ENCODE results near the gene TXNDC12.
A peak's percentile ranks its signal among the peaks of the same experiment; 100 is the strongest.
"Not testable (repeated sequence)": the region's sequence is repeated elsewhere in the genome, so short reads cannot be mapped to it uniquely, and the experiment has no call there.

Gene TXNDC12

DNA sequence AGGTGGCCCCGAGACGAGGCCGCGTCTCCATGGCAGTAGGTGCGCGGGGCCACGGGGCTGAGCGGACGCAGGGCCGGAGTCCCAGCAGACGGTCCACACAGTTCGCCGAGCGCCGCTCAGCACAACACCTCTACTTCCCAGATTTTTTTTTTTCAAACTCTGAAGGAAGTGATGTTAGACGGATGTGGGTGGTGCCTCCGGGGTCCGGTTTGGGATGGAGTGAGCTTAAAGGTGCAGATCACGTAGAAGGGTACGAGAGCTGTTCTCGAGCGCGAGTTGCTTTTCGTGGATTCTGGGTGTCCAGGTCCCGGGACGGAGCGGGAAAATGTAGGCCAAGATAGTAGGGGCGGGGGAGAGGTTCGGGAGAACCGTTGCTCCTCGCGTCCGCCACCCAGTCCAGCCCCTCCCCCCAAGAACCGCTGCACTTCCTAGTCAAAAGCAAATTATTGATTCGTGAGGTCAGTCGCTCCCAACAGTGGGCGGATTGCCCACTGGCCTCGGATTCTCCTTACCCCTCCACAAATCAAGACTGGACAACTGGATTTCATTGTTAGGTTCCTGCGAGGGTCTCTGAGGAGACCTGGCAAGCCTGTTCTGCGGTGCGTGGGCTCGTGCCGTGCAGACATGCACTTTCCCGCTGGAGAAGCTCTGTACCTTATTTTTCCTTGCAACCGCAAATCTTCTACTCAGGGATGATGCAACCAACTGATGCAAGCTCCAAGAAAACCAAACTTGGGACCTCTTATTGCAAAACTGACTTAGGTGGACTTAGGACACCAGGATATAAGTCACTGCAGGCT lies at the start of gene TXNDC12:
TXNDC12 (minus strand) TSS at position 126 of the 800 bp plus-strand sequence; CDS start at position 31, 95 bp downstream.
- DNase-seq (ENCODE audit: low read depth in 4 of 4, low spot score in 1 of 4) = peak; percentile 31 to 64 (median 40)

DNA sequence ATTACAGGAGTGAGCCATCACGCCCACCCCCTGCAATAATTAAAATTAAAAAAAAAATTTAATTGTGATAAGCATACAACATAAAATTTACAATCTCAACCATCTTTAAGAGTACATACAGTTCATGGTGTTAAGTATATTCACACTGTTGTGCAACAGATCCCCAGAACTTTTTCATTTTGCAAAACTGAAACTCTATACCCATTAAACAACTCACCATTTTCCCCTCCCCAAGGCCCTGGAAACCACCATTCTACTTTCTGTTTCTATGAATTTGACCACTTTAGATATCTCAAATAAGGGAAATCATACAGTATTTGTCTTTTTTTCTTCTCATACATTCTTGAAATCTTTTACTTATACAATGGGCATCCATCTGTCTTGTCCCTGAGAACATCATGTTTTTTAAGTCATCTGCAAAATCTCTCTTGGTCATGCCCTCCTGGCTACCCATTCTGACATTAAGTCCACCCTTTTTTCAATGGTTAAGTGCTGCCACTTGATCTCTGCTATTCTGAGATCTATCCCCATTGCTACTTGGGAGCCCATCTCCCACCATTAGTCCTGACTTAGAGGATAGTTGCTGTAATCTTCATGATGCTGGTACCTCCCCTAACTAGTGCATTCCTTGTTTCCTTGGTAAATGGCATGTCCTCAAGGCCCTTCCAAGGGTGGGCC lies 47.5 kb upstream of the TXNDC12 start:
- no peak for DNase-seq (ENCODE audit: low read depth in 4 of 4, low spot score in 1 of 4)

DNA sequence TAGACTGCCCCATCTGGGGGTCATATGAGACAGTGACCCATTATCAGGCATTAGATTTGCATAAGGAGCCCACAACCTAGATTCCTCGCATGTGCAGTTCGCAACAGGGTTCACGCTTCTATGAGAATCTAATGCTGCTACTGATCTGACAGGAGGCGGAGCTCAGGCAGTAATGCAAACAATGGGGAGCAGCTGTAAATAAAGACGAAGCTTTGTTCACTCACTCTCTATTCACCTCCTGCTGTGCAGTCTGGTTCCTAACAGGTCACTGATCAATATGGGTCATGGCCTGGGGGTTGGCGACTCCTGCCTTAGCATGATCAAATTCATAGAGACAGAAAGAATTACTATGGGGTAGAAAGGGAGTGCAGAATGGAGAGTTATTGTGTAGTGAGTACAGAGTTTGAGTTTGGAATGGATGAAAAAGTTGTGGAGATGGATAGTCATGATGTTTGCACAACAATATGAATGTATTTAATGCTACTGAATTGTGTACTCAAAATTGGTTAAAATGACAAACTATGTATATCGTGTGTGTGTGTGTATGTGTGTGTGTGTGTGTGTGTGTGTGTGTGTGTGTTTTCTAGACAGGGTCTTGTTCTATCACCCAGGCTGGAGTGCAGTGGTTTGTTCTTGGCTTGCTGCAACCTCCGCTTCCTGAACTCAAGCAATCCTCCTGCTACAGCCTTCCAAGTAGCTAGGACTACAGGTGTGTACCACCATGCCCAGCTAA lies 43.3 kb upstream of the TXNDC12 start:
- no peak for DNase-seq (ENCODE audit: low read depth in 4 of 4, low spot score in 1 of 4)

DNA sequence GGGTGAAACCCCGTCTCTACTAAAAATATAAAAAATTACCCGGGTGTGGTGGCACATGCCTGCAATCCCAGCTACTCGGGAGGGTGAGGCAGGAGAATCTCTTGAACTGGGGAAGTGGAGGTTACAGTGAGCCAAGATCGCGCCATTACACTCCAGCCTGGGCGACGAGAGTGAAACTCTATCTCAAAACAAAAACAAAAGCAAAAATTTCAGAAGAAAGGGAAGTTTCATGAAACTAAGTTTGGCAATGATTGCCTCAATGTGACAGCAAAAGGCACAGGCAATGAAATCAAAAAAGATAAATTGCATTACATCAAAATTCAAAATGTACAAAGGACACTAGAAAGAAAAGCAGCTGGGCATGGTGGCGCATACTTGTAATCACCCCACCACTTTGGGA lies 41.2 kb upstream of the TXNDC12 start:
- no peak for DNase-seq (ENCODE audit: low read depth in 4 of 4, low spot score in 1 of 4)

DNA sequence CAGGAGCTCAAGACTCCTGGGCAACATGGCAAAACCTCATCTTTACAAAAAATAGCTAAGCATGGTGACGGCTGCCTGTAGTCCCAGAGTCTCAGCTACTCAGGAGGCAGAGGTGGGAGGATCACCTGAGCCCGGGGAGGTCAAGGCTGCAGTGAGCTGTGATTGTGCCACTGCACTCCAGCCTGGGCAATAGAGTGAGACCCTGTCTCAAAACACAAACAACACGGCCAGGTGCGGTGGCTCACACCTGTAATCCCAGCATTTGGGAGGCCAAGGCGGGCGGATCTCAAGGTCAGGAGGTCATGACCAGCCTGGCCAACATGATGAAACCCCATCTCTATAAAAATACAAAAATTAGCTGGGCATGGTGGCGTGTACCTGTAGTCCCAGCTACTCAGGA lies 39.3 kb upstream of the TXNDC12 start:
- DNase-seq (ENCODE audit: low read depth in 4 of 4, low spot score in 1 of 4) = not testable (repeated sequence)

DNA sequence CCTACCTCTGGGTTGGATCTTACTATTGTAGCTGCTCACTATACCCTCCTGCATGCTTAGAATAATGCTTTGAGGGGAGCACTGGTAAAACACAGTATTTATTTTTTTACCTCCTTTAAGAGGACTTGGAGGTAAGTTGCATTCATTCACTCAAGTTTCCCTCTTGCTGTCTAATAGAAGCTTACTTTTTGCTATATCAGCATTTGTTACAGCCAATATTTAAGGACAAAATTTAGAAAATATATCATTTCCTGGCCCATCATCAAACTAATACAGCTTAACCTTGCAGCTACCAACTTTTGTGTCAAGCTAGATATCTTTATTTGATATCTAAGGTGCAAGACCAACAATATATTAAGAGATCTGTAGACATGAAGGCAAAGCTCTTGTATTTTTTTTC lies 32.9 kb upstream of the TXNDC12 start:
- not testable (repeated sequence) for DNase-seq (ENCODE audit: low read depth in 4 of 4, low spot score in 1 of 4)

DNA sequence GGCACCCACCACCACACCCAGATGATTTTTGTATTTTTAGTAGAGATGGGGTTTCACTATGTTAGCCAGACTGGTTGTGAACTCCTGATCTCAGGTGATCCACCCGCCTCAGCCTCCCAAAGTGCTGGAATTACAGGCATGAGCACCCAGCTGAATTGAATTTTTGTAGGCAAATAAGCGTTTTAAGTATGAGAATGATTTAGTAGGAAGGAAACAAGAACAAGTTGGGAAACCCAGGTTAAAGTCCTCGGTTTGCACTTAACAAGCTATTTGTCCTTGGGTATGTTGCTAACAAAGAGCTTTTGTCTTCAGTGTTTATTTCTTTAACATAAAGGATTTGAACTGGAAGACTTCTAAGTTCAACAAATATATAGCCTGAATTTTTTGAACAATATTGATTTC lies 25.0 kb upstream of the TXNDC12 start:
- DNase-seq (ENCODE audit: low read depth in 4 of 4, low spot score in 1 of 4) = no peak

DNA sequence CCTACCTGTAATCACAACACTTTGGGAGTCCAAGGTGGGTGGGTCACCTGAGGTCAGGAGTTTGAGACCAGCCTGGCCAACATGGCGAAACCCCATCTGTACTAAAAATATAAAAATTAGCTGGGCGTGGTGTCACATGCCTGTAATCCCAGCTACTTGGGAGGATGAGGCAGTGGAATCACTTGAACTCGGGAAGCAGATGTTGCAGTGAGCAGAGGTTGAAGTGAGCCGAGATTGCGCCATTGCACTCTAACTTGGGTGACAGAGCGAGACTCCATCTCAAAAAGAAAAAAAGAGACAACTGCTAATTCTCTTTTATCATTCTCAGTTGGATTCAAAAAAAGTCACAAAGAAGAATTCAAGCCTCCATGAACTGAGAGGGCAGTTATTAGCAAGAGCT lies 22.3 kb upstream of the TXNDC12 start:
- not testable (repeated sequence) for DNase-seq (ENCODE audit: low read depth in 4 of 4, low spot score in 1 of 4)

DNA sequence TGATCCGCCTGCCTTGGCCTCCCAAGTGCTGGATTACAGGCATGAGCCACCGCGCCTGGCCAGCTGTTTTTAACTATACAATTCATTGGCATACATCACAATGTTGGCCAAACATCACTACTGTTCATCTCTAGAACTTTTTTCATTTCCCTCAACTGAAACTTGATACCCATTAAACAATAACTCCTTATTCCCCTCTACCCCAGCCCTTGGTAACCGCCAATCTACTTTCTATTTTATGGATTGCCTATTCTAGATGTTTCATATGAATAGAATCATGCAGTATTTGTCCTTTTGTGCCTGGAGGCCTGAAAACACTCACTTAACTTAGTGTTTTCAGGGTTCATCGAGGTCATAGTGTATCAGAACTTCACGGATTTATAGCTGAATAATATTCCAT lies 17.3 kb upstream of the TXNDC12 start:
- no peak for DNase-seq (ENCODE audit: low read depth in 4 of 4, low spot score in 1 of 4)

DNA sequence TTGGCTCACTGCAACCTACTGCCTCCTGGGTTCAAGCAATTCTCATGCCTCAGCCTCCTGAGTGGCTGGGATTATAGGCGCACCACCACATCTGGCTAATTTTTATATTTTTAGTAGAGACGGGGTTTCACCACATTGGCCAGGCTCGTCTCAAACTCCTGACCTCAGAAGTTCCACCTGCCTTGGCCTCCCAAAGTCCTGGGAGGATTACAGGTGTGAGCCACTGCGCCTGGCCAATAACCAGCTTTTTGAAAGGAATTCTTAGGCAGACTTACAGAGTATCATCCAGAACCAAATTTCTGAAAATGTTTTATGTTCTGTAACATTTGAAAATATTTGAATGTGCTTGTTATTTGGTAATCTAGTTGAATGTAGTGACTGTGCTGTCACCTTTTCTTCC lies 15.7 kb upstream of the TXNDC12 start:
- no peak for DNase-seq (ENCODE audit: low read depth in 4 of 4, low spot score in 1 of 4)

DNA sequence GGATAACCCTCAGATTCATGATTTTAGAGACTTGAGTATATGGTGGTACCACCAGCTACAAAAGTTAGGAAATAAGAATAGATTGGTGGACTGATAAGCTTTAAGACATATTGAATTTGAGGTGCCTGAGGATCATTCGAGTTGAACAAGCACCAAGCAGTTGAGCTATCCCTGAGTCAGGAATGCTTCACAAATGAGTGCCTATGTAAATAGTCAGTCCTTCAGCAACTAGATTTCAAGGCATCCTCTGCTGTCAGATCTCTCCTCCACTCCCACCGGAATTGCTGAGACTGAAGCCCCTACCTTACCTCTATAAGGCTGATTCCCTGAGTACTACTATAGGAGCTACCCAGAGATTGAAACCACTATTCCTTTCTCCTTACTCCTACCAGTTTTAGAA lies 8.2 kb upstream of the TXNDC12 start:
- no peak for DNase-seq (ENCODE audit: low read depth in 4 of 4, low spot score in 1 of 4)

DNA sequence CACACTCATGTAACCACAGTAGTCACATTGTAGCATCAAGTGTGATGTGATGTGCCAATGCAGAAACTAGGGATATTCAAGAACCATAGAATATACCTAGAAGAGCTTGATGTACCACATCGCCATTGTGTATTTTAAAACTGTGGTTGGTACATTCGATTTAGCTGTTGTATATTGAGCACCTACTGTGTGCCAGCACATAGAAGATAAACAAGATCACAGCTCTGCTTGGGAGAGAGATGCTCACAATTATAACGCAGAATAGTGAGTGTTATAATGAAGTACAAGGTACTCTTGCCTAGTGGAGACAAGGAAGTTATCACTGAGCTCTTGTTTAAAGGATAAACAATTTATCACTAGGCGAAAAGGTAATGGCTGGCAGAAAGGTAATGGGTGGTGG lies 5.8 kb upstream of the TXNDC12 start:
- no peak for DNase-seq (ENCODE audit: low read depth in 4 of 4, low spot score in 1 of 4)

DNA sequence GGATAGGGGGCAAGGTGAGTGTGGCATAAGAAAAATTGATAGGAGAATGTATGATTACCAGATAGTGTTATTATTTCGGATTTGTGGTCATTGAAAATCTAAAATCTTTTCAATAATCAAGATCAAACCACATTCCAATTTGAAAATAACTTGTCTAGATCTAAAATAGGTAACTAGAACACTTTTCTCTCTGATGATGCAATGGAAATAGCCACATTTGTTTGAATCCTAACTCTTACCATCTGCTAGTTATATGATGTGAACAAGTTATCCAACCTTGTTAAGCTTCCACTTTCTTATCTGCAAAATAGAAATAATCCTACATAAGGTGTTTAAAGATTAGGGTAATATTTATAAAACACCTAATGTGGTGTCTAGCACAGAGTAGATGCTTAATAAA lies 4.9 kb upstream of the TXNDC12 start:
- no peak for DNase-seq (ENCODE audit: low read depth in 4 of 4, low spot score in 1 of 4)

DNA sequence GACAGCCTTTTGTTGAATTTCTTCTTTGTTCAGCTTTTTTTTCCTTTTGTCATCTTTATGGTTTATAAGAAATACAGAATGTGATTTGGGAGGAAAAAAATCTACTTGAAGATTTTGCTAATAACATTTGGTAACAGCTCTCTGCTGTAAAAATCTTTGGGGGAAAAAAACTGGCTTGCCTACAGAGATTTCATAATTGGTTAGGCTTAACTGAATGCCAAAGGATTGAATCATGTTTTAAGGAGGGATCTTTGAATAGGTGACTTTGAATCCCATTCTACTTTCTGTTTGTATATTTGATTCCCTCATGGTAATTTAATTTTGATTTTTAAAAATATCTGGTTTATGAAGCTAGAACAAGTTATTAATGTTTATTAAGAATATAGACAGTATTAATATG lies 4.3 kb upstream of the TXNDC12 start:
- no peak for DNase-seq (ENCODE audit: low read depth in 4 of 4, low spot score in 1 of 4)

DNA sequence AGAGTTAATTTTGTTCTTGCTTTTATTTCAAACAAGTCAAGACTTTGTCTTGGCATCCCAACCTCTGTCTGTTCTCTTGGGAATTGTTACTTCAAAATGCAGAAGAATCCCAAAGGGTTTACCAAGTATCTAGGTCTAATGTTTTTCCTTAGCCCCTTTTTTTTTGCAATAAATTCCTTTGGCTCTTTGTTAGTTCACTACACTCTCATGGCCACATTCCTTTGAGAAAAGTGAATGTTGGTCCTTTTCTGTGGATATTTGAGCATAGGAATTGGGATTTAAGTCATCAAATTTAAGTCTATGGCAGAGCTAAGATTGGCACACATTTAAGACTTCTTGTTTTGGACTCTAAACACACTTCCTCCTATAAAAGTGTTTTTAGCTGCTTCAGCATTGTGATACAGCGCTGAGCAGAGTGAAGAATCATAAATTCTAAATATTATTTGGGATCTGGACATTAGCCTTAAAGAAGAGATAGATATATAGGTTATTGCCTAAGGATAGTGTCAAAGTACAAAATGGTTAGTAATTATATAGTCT lies 3.0 kb upstream of the TXNDC12 start:
- DNase-seq (ENCODE audit: low read depth in 4 of 4, low spot score in 1 of 4) = no peak

DNA sequence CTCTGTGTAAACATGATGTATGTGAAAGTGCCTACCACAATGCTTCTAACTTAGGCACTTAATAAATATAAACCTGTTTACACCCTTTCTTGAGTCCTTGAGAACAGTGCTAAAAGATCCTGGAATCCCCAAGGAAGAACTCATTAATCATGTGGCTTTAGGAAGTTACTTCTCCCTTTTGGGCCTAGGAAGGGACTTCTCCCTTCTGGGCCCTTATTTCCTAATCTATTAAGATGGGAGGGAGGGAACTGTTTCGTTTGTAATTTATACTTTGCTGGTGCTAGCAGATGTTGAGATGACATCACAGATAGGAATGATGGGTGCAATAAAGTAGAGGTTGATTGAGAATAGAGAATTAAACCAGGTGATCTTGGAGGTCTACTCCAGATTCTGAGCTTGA lies 2.3 kb upstream of the TXNDC12 start:
- DNase-seq (ENCODE audit: low read depth in 4 of 4, low spot score in 1 of 4) = no peak

DNA sequence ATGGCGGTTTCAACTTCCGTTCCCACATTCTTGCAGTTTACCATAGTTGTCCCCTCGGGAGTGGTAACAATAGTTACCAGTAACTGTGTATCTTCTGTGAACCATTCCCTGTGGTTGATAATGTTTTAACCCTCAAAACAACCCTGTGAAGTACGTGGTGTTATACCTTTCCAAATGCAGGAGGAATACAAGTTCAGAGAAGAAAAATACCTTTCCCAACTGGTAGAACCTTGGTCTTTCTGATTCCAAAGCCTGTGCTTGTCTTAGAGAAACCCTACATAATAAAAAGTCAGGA lies 1.9 kb upstream of the TXNDC12 start:
- no peak for DNase-seq (ENCODE audit: low read depth in 4 of 4, low spot score in 1 of 4)

DNA sequence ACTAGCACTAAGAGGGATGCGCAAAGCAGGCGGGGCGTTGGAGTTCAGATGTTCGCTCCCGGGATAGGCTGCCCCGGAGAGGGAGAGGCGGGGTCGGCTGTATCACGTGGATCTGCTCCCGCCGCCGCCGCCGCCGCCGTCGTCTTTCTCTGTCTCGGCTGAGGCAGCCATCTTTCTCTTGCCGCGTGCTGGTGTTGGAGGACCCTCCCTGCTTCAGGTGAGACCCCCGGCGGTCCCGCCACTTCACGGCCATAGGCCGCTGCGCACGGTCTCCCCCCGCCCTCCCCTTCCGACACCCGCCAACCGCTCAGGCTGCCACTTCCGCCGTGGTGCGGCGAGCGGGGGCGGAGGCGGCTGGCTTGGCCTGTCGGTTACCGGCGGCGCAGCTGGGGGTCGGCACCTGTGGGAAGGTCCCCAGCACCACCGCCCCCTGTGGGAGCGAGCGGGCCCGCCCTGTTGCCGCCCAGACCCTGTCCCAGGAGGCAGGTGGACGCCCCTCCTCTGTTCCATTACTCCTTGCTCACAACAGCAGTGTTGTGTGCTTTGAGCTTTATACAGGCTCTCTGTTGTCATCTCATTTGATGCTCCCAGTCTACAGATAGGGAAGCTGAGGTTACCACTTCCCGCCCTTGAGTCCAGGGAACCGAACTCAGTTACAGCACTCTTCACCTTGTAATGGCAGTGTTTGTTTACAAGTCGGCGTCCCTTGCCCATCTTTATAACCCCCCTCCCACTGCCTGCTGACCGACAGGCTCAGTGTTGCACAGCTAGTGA lies 1.4 kb upstream of the TXNDC12 start, which contains the start of gene BTF3L4:
BTF3L4 (plus strand) TSS at position 133 of the 774 bp plus-strand sequence. CDS start 3,553 bp downstream, outside the sequence.
- peak; percentile 77 to 93 (median 87) for DNase-seq (ENCODE audit: low read depth in 4 of 4, low spot score in 1 of 4)

DNA sequence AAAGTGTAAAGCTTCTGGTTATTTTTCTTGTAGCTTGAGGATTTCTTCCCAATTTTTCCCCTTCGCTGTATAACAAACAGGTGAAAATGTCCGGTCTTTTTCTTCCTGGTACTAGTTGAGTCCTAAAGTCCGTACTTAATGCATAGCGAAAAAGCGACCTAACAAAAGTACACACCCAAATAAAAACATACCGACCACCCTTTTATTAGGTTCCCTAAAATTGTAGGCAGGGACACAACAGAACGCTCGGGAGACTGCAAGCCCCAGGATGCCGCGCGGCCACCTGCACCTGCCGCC lies 823 bp upstream of the TXNDC12 start:
- no peak for DNase-seq (ENCODE audit: low read depth in 4 of 4, low spot score in 1 of 4)

DNA sequence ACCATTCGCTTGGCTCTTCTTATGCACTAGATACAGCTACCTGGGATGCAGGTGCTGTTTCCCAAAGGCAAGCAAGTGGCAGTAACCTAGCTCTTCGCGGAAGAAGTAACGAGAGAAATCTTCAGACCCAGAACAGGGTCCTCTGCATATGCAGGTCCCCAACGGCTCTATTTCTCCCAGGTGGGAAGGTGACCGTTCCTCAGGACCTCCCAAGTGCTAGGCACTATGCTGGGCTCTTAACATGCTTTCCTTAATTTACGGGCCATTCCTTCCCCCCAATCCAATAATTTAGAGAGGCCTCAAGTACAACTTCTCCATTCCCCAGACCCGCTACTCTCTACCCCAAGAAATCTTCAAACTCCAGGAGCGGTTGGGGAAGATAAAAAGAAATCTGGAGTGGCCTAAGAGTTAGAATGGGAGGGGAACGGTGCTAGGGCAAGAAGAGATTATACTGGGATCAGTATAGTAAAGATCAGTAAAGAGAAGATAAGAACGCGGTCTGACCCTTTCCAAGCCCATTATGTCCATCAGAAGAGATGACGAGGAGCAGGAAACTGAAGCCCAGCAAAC lies 410 bp downstream of the TXNDC12 start:
- no peak for DNase-seq (ENCODE audit: low read depth in 4 of 4, low spot score in 1 of 4)

DNA sequence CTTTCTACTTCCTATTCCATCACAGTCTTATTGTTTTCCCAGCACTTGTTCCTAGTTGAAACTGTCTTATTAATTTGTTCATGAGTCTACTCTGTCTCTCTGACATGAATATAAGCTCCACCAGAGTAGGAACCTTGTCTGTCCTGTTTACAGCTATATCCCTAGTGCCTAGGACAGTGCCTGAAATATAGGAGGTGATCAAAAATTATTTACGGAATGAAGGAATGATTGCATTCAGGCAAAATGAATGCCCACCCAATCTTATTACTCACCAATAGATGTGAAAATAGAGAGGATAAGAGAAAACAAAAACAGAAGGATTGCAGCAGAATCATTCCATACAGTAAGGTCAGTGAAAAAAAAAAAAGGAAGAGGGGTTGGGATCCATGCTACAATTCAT lies 1.1 kb downstream of the TXNDC12 start:
- DNase-seq (ENCODE audit: low read depth in 4 of 4, low spot score in 1 of 4) = no peak
